Cardiac septum (tissue), 1 donor: ENCODE measurements around the gene VSTM2A. TPM values are rescaled to one million over a fixed set of nuclear protein-coding genes. Genes with fewer than 3 reads are reported as not detected.
"Not testable (repeated sequence)": the region's sequence is repeated elsewhere in the genome, so short reads cannot be mapped to it uniquely, and the experiment has no call there.

Source experiments
- DNase-seq: peaks from one replicate; pipeline ENCODE4 v3.0.0-alpha.2; 2020; ENCODE audit warnings: low spot score
- intact Hi-C: fragments of 100-400 bp; cut with DNase I; formaldehyde crosslinking; loops from one replicate; pipeline ENCODE4 v1.14.0; 2022
- long read RNA-seq: library from polyadenylated mRNA; unstranded; transcript quantifications from one replicate; pipeline ENCODE4 v2.0.0, GENCODE V29; 2021
- total RNA-seq: library from RNA; stranded (reverse); fragmentation: NEBNext Ultra II Directional; extraction: Animal tissue kit (Norgen Biotek cat#: 25700); gene quantifications from one replicate; pipeline ENCODE4 v1.2.1, GENCODE V29; 2021
- donor health status: DM: no; HTN: no; CAD: no.

VSTM2A gene
- not detected for total RNA-seq
- long read RNA-seq: 0 reads

- intact Hi-C loops: no loop called here
- no peak for DNase-seq
These were observed at the start of gene VSTM2A for GRCh38 chr7:54541669-54542625. Gene VSTM2A, plus strand, starts transcription at chr7:54542375. Its CDS starts 356 bp downstream, at chr7:54542731.

- intact Hi-C loops, DNase-seq: not testable (repeated sequence)
These were observed 37.6 kb upstream of the VSTM2A start for GRCh38 chr7:54504531-54504930.

GRCh38 chr7:54529568-54529967 lies 12.6 kb upstream of the VSTM2A start:
- intact Hi-C loops: no loop called here
- no peak for DNase-seq

- no peak for DNase-seq
- intact Hi-C loops: no loop called here
These were observed 4.1 kb upstream of the VSTM2A start for GRCh38 chr7:54538122-54538521.

GRCh38 chr7:54543051-54543488 lies 895 bp downstream of the VSTM2A start:
- intact Hi-C loops: no loop called here
- no peak for DNase-seq

GRCh38 chr7:54544149-54544526 lies 2.0 kb downstream of the VSTM2A start:
- intact Hi-C loops: no loop called here
- DNase-seq: no peak

GRCh38 chr7:54544527-54545240 lies 2.5 kb downstream of the VSTM2A start:
- no peak for DNase-seq
- intact Hi-C loops: no loop called here

GRCh38 chr7:54545241-54545563 lies 3.0 kb downstream of the VSTM2A start:
- no peak for DNase-seq
- intact Hi-C loops: no loop called here

- intact Hi-C loops: no loop called here
- no peak for DNase-seq
These were observed 4.2 kb downstream of the VSTM2A start for GRCh38 chr7:54546081-54546985.

- no peak for DNase-seq
- intact Hi-C loops: no loop called here
These were observed 4.8 kb downstream of the VSTM2A start for GRCh38 chr7:54546986-54547314.

GRCh38 chr7:54550471-54550870 lies 8.3 kb downstream of the VSTM2A start:
- no peak for DNase-seq
- intact Hi-C loops: no loop called here

- DNase-seq: no peak
- intact Hi-C loops: no loop called here
These were observed 13.9 kb downstream of the VSTM2A start for GRCh38 chr7:54556121-54556520.

GRCh38 chr7:54559401-54559800 lies 17.2 kb downstream of the VSTM2A start:
- no peak for DNase-seq
- intact Hi-C loops: no loop called here

- DNase-seq: no peak
- intact Hi-C loops: no loop called here
These were observed 18.0 kb downstream of the VSTM2A start for GRCh38 chr7:54560198-54560597.

- intact Hi-C loops: no loop called here
These were observed 18.5 kb downstream of the VSTM2A start for GRCh38 chr7:54560723-54561122.

GRCh38 chr7:54563329-54563916 lies 21.2 kb downstream of the VSTM2A start:
- intact Hi-C loops: no loop called here
- DNase-seq: no peak

More at GRCh38 chr7:54560723-54561122, 18.5 kb downstream of the VSTM2A start:
- no peak for DNase-seq

- intact Hi-C loops: no loop called here
- no peak for DNase-seq
These were observed 23.3 kb downstream of the VSTM2A start for GRCh38 chr7:54565432-54565831.

GRCh38 chr7:54581511-54581910 lies 39.3 kb downstream of the VSTM2A start:
- intact Hi-C loops: no loop called here

More at GRCh38 chr7:54581511-54581910, 39.3 kb downstream of the VSTM2A start:
- DNase-seq: no peak
